Gastroesophageal sphincter (tissue), 4 donors: ENCODE data around the gene SNX13. TPM values are rescaled to one million over a fixed set of nuclear protein-coding genes. Genes with fewer than 3 reads are reported as not detected.

Experiments
- ATAC-seq: fragments of 150-250 bp; one replicate; pipeline ENCODE4 v1.9.1; 2016; ENCODE audit warnings: mild to moderate bottlenecking, moderate library complexity
- H3K27ac ChIP-seq, 4 donors: fragments of 200-600 bp; sonication (generic) in 3 of 4; 1 replicate in 3 of 4; 2 replicates in 1 of 4; pipeline ENCODE4 v1.5.1; 2016 to 2019
- H3K27me3 ChIP-seq: fragments of 200-600 bp; sonication (generic); one replicate; pipeline ENCODE4 v1.5.1; 2019
- H3K36me3 ChIP-seq, 2 donors: fragments of 200-600 bp; sonication (generic); one replicate each; pipeline ENCODE4 v1.5.1; 2019; ENCODE audit warnings: control low read depth in 1 of 2
- H3K4me1 ChIP-seq, 3 donors: fragments of 200-600 bp; sonication (generic); 1 replicate in 2 of 3; 2 replicates in 1 of 3; pipeline ENCODE4 v1.5.1; 2016 to 2019; ENCODE audit warnings: control low read depth in 2 of 3
- H3K4me3 ChIP-seq, 2 donors: fragments of 200-600 bp; sonication (generic); one replicate each; pipeline ENCODE4 v1.5.1; 2019; ENCODE audit warnings: mild to moderate bottlenecking in 1 of 2, moderate library complexity in 1 of 2
- H3K9me3 ChIP-seq, 3 donors: fragments of 200-600 bp; sonication (generic); one replicate each; pipeline ENCODE4 v1.5.1; 2017 to 2019; ENCODE audit warnings: control low read depth in 2 of 3
- CTCF ChIP-seq, 4 experiments: fragments of 200-600 bp in 2 of 4; fragments of 450-650 bp in 2 of 4; sonication (generic) in 1 of 4; IDR thresholded peaks; one replicate each; pipeline ENCODE4 v1.5.1; 2017 to 2019; ENCODE audit warnings: antibody characterized with exemption in 4 of 4, mild to moderate bottlenecking in 2 of 4, moderate library complexity in 2 of 4
- EP300 ChIP-seq: sonication (generic); formaldehyde crosslinking; IDR thresholded peaks from one replicate; pipeline ENCODE4 v1.6.1; 2017; ENCODE audit warnings: antibody characterized with exemption, mild to moderate bottlenecking
- POLR2A ChIP-seq, 2 donors: fragments of 450-650 bp; IDR thresholded peaks; one replicate each; pipeline ENCODE4 v1.6.1; 2017; ENCODE audit warnings: antibody characterized with exemption in 2 of 2, mild to moderate bottlenecking in 2 of 2, moderate library complexity in 1 of 2
- POLR2AphosphoS5 ChIP-seq: sonication (generic); formaldehyde crosslinking; IDR thresholded peaks from one replicate; pipeline ENCODE4 v1.6.1; 2017; ENCODE audit warnings: antibody characterized with exemption
- WGBS, 2 donors: methylation state at CpG; one replicate each; pipeline ENCODE4 v1.1.5; 2018; ENCODE audit warnings: low coverage in 1 of 2; 5-methylcytosine and 5-hydroxymethylcytosine counted together
- total RNA-seq, 4 donors: library from RNA; depleted of rRNA; stranded (reverse); fragments of >200 nt; gene quantifications; one replicate each; pipeline ENCODE4 v1.1.0, GENCODE V29; 2016

SNX13 gene
- total RNA-seq, 4 donors from 2014 or later = 39.2 to 99.3 (median 57.0) TPM

GRCh38 chr7:17985473-17986239, 45.4 kb upstream of the SNX13 start:
- no peak for ATAC-seq
- H3K27me3 ChIP-seq = no peaks in the 10 kb centered on the region
- no peaks in the 10 kb centered on the region for H3K36me3 ChIP-seq
- no peak for TF ChIP-seq POLR2A (IDR thresholded peaks at IDR 0.05)
- no peak for TF ChIP-seq CTCF (IDR thresholded peaks at IDR 0.05)
- TF ChIP-seq POLR2AphosphoS5 = no peak
- no peak for TF ChIP-seq EP300
- no peak overlapping the region for H3K27ac ChIP-seq
- 87 to 100% methylated on average over 2 to 5 of the region's 6 CpGs for WGBS, 2 donors
- no peak overlapping the region for H3K4me3 ChIP-seq
- no peaks in the 10 kb centered on the region for H3K4me1 ChIP-seq
- H3K9me3 ChIP-seq = no peaks in the 10 kb centered on the region

GRCh38 chr7:17984288-17984687, 44.0 kb upstream of the SNX13 start:
- WGBS, 2 donors = 93 to 100% methylated on average over 1 of the region's 1 CpG
- H3K4me3 ChIP-seq = no peak overlapping the region
- no peak for TF ChIP-seq EP300
- no peak for TF ChIP-seq POLR2AphosphoS5
- no peak for TF ChIP-seq CTCF (IDR thresholded peaks at IDR 0.05)
- no peak for TF ChIP-seq POLR2A (IDR thresholded peaks at IDR 0.05)
- H3K9me3 ChIP-seq = no peaks in the 10 kb centered on the region
- no peak overlapping the region for H3K27ac ChIP-seq
- no peaks in the 10 kb centered on the region for H3K27me3 ChIP-seq
- no peak for ATAC-seq
- no peaks in the 10 kb centered on the region for H3K4me1 ChIP-seq
- H3K36me3 ChIP-seq = no peaks in the 10 kb centered on the region

GRCh38 chr7:17983221-17984062, 43.1 kb upstream of the SNX13 start:
- H3K27me3 ChIP-seq = no peaks in the 10 kb centered on the region
- H3K9me3 ChIP-seq = no peaks in the 10 kb centered on the region
- no peak for ATAC-seq
- 43 to 48% methylated on average over 3 of the region's 3 CpGs for WGBS, 2 donors
- no peak overlapping the region for H3K4me3 ChIP-seq
- no peak overlapping the region for H3K27ac ChIP-seq
- no peaks in the 10 kb centered on the region for H3K36me3 ChIP-seq
- TF ChIP-seq CTCF (IDR thresholded peaks at IDR 0.05) (no peak), POLR2A (IDR thresholded peaks at IDR 0.05) (no peak), POLR2AphosphoS5 (no peak), EP300 (no peak)
- no peaks in the 10 kb centered on the region for H3K4me1 ChIP-seq

- no peak overlapping the region for H3K4me3 ChIP-seq
- H3K36me3 ChIP-seq = no peaks in the 10 kb centered on the region
- H3K27me3 ChIP-seq = no peaks in the 10 kb centered on the region
- TF ChIP-seq POLR2A (IDR thresholded peaks at IDR 0.05) (no peak), EP300 (no peak), POLR2AphosphoS5 (no peak), CTCF (IDR thresholded peaks at IDR 0.05) (no peak)
- H3K27ac ChIP-seq = no peak overlapping the region
- no peaks in the 10 kb centered on the region for H3K4me1 ChIP-seq
- ATAC-seq = no peak
- WGBS, 2 donors = 74 to 100% methylated on average over 1 to 2 of the region's 2 CpGs
- no peaks in the 10 kb centered on the region for H3K9me3 ChIP-seq
These were observed 36.7 kb upstream of the SNX13 start for GRCh38 chr7:17976952-17977351.
